ENCODE results near the gene MC3R. TPM values are rescaled to one million over a fixed set of nuclear protein-coding genes. Genes with fewer than 3 reads are reported as not detected.
A peak's percentile ranks its signal among the peaks of the same experiment; 100 is the strongest.

MC3R gene
- total RNA-seq, 2 donors from 2014 or later: not detected

GRCh38 chr20:56205346-56205745, 43.2 kb upstream of the MC3R start:
- DNase-seq (ENCODE audit: low spot score): peak; percentile 21
- no peak overlapping the region for H3K4me3 ChIP-seq
- WGBS: 48% methylated on average over 3 of the region's 3 CpGs
- no peaks in the 10 kb centered on the region for H3K36me3 ChIP-seq
- H3K9me3 ChIP-seq: no peaks in the 10 kb centered on the region
- H3K27me3 ChIP-seq (replicated peaks; ENCODE audit: insufficient read depth): no peaks in the 10 kb centered on the region
- intact Hi-C loops (cut with DNase I): no loop called here
- no peaks in the 10 kb centered on the region for H3K4me1 ChIP-seq (replicated peaks)
- no peak for TF ChIP-seq POLR2A (IDR thresholded peaks at IDR 0.05)
- TF ChIP-seq POLR2AphosphoS5 (IDR thresholded peaks at IDR 0.05): no peak
- TF ChIP-seq CTCF (IDR thresholded peaks at IDR 0.05): peak in 1 of 4 experiments; percentile 35
- no peak overlapping the region for H3K27ac ChIP-seq

- no peak overlapping the region for H3K27ac ChIP-seq
- no peaks in the 10 kb centered on the region for H3K36me3 ChIP-seq
- intact Hi-C loops (cut with DNase I): no loop called here
- H3K4me1 ChIP-seq (replicated peaks): no peaks in the 10 kb centered on the region
- WGBS: 74% methylated on average over 4 of the region's 4 CpGs
- H3K27me3 ChIP-seq (replicated peaks; ENCODE audit: insufficient read depth): no peaks in the 10 kb centered on the region
- TF ChIP-seq POLR2A (IDR thresholded peaks at IDR 0.05) (no peak), CTCF (IDR thresholded peaks at IDR 0.05) (no peak), POLR2AphosphoS5 (IDR thresholded peaks at IDR 0.05) (no peak)
- no peak overlapping the region for H3K4me3 ChIP-seq
- DNase-seq (ENCODE audit: low spot score): no peak
- H3K9me3 ChIP-seq: no peaks in the 10 kb centered on the region
These were observed 40.9 kb upstream of the MC3R start for GRCh38 chr20:56207656-56208055.

GRCh38 chr20:56208121-56208520, 40.4 kb upstream of the MC3R start:
- intact Hi-C loops (cut with DNase I): no loop called here
- no peaks in the 10 kb centered on the region for H3K9me3 ChIP-seq
- DNase-seq (ENCODE audit: low spot score): no peak

GRCh38 chr20:56211051-56211450, 37.5 kb upstream of the MC3R start:
- intact Hi-C loops (cut with DNase I): no loop called here
- no peak for DNase-seq (ENCODE audit: low spot score)
- Histone ChIP-seq H3K9me3 (no peaks in the 10 kb centered on the region), H3K27me3 (replicated peaks; ENCODE audit: insufficient read depth) (no peaks in the 10 kb centered on the region), H3K27ac (no peak overlapping the region), H3K4me3 (no peak overlapping the region), H3K4me1 (replicated peaks) (no peaks in the 10 kb centered on the region), H3K36me3 (no peaks in the 10 kb centered on the region)
- 92% methylated on average over 5 of the region's 5 CpGs for WGBS
- TF ChIP-seq POLR2AphosphoS5 (IDR thresholded peaks at IDR 0.05) (no peak), CTCF (IDR thresholded peaks at IDR 0.05) (no peak), POLR2A (IDR thresholded peaks at IDR 0.05) (no peak)

More at GRCh38 chr20:56208121-56208520, 40.4 kb upstream of the MC3R start:
- 90% methylated on average over 1 of the region's 1 CpG for WGBS
- H3K27me3 ChIP-seq (replicated peaks; ENCODE audit: insufficient read depth): no peaks in the 10 kb centered on the region
- H3K36me3 ChIP-seq: no peaks in the 10 kb centered on the region
- no peak overlapping the region for H3K4me3 ChIP-seq
- TF ChIP-seq POLR2A (IDR thresholded peaks at IDR 0.05): no peak
- TF ChIP-seq CTCF (IDR thresholded peaks at IDR 0.05): no peak
- no peak for TF ChIP-seq POLR2AphosphoS5 (IDR thresholded peaks at IDR 0.05)
- no peak overlapping the region for H3K27ac ChIP-seq
- no peaks in the 10 kb centered on the region for H3K4me1 ChIP-seq (replicated peaks)

- intact Hi-C loops (cut with DNase I): no loop called here
- DNase-seq (ENCODE audit: low spot score): no peak
- WGBS: 78% methylated on average over 9 of the region's 9 CpGs
These were observed 36.4 kb upstream of the MC3R start for GRCh38 chr20:56212091-56212490.

More at GRCh38 chr20:56212091-56212490, 36.4 kb upstream of the MC3R start:
- Histone ChIP-seq H3K4me3 (no peak overlapping the region), H3K27ac (no peak overlapping the region), H3K36me3 (no peaks in the 10 kb centered on the region), H3K9me3 (no peaks in the 10 kb centered on the region), H3K4me1 (replicated peaks) (no peaks in the 10 kb centered on the region), H3K27me3 (replicated peaks; ENCODE audit: insufficient read depth) (no peaks in the 10 kb centered on the region)
- no peak for TF ChIP-seq POLR2AphosphoS5 (IDR thresholded peaks at IDR 0.05)
- TF ChIP-seq CTCF (IDR thresholded peaks at IDR 0.05): no peak
- TF ChIP-seq POLR2A (IDR thresholded peaks at IDR 0.05): no peak

Measured in prostate gland (tissue), 2 donors.